K562 (cell line): ENCODE results near the gene PLEKHN1. TPM values are rescaled to one million over a fixed set of nuclear protein-coding genes. Genes with fewer than 3 reads are reported as not detected.
A peak's percentile ranks its signal among the peaks of the same experiment; 100 is the strongest.

ENCODE experiments used
- ARHGAP35 ChIP-seq: fragments of 450-650 bp; IDR thresholded peaks from 2 replicates; pipeline ENCODE4 v1.6.1; 2018; ENCODE audit not compliant: partially characterized antibody
- ARID1B ChIP-seq: fragments of 450-650 bp; IDR thresholded peaks from 2 replicates; pipeline ENCODE4 v1.6.1; 2016; ENCODE audit warnings: antibody characterized with exemption, mild to moderate bottlenecking, inconsistent platforms
- ARID3A ChIP-seq: IDR thresholded peaks from 2 replicates; pipeline ENCODE4 v1.6.1; 2012; ENCODE audit warnings: low read depth, low read length, improper control_type of control experiment, borderline replicate concordance
- ARID4B ChIP-seq: sonication (generic); formaldehyde crosslinking; IDR thresholded peaks from 2 replicates; pipeline ENCODE4 v1.8.0; 2022; ENCODE audit warnings: mild to moderate bottlenecking, missing genetic modification reagents
- ATF7 ChIP-seq: fragments of 450-650 bp; IDR thresholded peaks from 2 replicates; pipeline ENCODE4 v1.7.1; 2014; ENCODE audit warnings: mild to moderate bottlenecking, moderate library complexity
- GATAD2B ChIP-seq: fragments of 450-650 bp; IDR thresholded peaks from 2 replicates; pipeline ENCODE4 v1.6.1; 2017; ENCODE audit warnings: mild to moderate bottlenecking, borderline replicate concordance
- HMGXB4 ChIP-seq: sonication (generic); formaldehyde crosslinking; IDR thresholded peaks from 2 replicates; pipeline ENCODE4 v1.8.1; 2023; ENCODE audit warnings: mild to moderate bottlenecking, missing genetic modification reagents
- NFE2L1 ChIP-seq: fragments of 450-650 bp; IDR thresholded peaks from 2 replicates; pipeline ENCODE4 v1.6.1; 2016; ENCODE audit warnings: missing genetic modification characterization, low read depth, mild to moderate bottlenecking, missing compliant biosample characterization, moderate library complexity, borderline replicate concordance
- NRF1 ChIP-seq, 2 experiments: fragments of 450-650 bp; IDR thresholded peaks in 1 of 2; conservative IDR thresholded peaks in 1 of 2; 2 replicates each; pipeline ENCODE4 v1.6.1; 2014; ENCODE audit warnings: mild to moderate bottlenecking in 2 of 2
- SAP30 ChIP-seq: fragments of 200-600 bp; sonication (generic); IDR thresholded peaks from 2 replicates; pipeline ENCODE4 v1.6.1; 2012; ENCODE audit warnings: borderline replicate concordance, low read depth, mild to moderate bottlenecking, moderate library complexity, low read length, control low read depth, inconsistent platforms; ENCODE audit not compliant: insufficient read depth, poor library complexity, severe bottlenecking
- SIN3A ChIP-seq, 2 experiments: fragments of 150-350 bp in 1 of 2; IDR thresholded peaks; 2 replicates each; pipeline ENCODE4 v1.6.1; 2011 to 2016; ENCODE audit warnings: borderline replicate concordance in 2 of 2, low read depth in 2 of 2, low read length in 2 of 2, mild to moderate bottlenecking in 2 of 2, moderate library complexity in 2 of 2; ENCODE audit not compliant: control insufficient read depth in 1 of 2
- SIN3B ChIP-seq: fragments of 450-650 bp; IDR thresholded peaks from 2 replicates; pipeline ENCODE4 v1.6.1; 2017; ENCODE audit warnings: low read depth, mild to moderate bottlenecking, moderate library complexity
- THAP12 ChIP-seq: fragments of 250-450 bp; sonication (Bioruptor Pico); IDR thresholded peaks from 2 replicates; pipeline ENCODE4 v1.9.0; 2021; ENCODE audit warnings: mild to moderate bottlenecking, inconsistent platforms
- VEZF1 ChIP-seq: fragments of 200-800 bp; sonication (Bioruptor generic); IDR thresholded peaks from 2 replicates; pipeline ENCODE4 v1.6.1; 2017; ENCODE audit warnings: missing genetic modification characterization, missing compliant biosample characterization
- ZNF212 ChIP-seq: fragments of 450-650 bp; formaldehyde crosslinking; IDR thresholded peaks from 2 replicates; pipeline ENCODE4 v1.4.0; 2020; ENCODE audit warnings: mild to moderate bottlenecking
- polyA plus RNA-seq, 8 experiments: library from polyadenylated mRNA; depleted of rRNA in 4 of 8; stranded (reverse) in 5 of 8; unstranded in 3 of 8; fragments of >200 nt; fragmentation: Nextera tagmentation in 2 of 8; fragmentation: Illumina TruSeq in 1 of 8; extraction: Ambion mirVana in 2 of 8; extraction: Trizol in 1 of 8; gene quantifications; 2 replicates each; pipeline versions ENCODE4 v1.2.1 to v1.2.3, GENCODE V29; 2011 to 2014; ENCODE audit warnings: inconsistent platforms in 1 of 8, missing spikeins in 1 of 8
- total RNA-seq, 7 experiments: library from RNA; depleted of rRNA in 6 of 7; stranded (reverse); fragments of >200 nt in 6 of 7; fragmentation: Illumina TruSeq in 2 of 7; extraction: Trizol in 2 of 7; gene quantifications; 2 replicates each; pipeline versions ENCODE4 v1.2.1 to v1.2.3, GENCODE V29; 2011 to 2021; ENCODE audit warnings: low replicate concordance in 1 of 7

The PLEKHN1 gene
- total and polyA plus RNA-seq, 9 of the 15 experiments (the other 6 are each of a cell fraction or from before 2014, with no cell fraction given): 0.07 to 1.5 (median 0.13) TPM; not detected in 2

DNA sequence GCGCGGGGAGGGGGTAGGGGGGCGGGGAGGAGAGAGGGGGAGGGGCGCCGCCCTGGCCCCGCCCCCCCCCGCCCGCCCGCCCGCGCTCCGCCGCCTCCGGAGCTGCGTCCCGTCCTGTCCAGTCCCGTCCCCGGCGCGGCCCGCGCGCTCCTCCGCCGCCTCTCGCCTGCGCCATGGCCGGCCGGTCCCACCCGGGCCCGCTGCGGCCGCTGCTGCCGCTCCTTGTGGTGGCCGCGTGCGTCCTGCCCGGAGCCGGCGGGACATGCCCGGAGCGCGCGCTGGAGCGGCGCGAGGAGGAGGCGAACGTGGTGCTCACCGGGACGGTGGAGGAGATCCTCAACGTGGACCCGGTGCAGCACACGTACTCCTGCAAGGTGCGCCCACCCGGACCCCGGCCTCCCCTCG, 53.7 kb downstream of the PLEKHN1 start, which contains the start of gene AGRN (continued):
- TF ChIP-seq SIN3A (IDR thresholded peaks at IDR 0.05; ENCODE audit: borderline replicate concordance in 2 of 2, control insufficient read depth in 1 of 2, low read depth in 2 of 2, low read length in 2 of 2) (peak in 1 of 2 experiments; percentile 53; a peak in 2 of 4 replicates), VEZF1 (CRISPR knock-in tag) (peak; percentile 47), ZNF212 (CRISPR knock-in tag) (no peak), SAP30 (peak; percentile 77), NRF1 (conservative IDR thresholded peaks at IDR 0.05 in 1 of 2, IDR thresholded peaks at IDR 0.05 in 1 of 2) (peak in 1 of 2 experiments; percentile 21; a peak in 2 of 4 replicates), SIN3B (peak; percentile 43; the same call in 1 of the 2 replicates), ARID3A (no peak), THAP12 (peak; percentile 64), ARID4B (CRISPR knock-in tag) (peak; percentile 73; the same call in 1 of the 2 replicates), ATF7 (0 out of 2 replicates have a peak, but pooled peaks have one; percentile 13), HMGXB4 (CRISPR knock-in tag) (no peak), ARID1B (no peak), NFE2L1 (tag) (no peak), GATAD2B (peak; percentile 67), ARHGAP35 (no peak)
